ENCODE data around the gene CA10.

DNA sequence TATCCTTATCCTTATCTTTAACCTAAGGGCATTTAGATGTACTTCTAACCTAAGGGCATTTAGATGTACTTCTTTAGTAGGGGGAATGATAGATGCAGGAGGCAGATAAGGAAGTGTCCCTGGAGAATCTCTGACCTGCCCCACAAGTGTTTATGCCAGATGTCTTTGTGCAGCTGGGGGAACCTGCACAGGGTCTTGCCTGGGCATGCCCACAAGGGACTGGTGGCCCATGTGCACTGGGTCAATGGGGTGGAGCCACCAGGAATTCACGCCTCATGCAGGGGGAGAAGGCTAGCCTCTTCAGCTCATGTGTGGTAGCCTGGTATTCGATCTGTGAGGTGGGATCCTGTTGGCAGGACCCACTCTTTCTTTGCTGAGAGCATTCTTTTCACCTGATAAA is 38.0 kb downstream of the CA10 start:
- TF ChIP-seq, protein P1, sequence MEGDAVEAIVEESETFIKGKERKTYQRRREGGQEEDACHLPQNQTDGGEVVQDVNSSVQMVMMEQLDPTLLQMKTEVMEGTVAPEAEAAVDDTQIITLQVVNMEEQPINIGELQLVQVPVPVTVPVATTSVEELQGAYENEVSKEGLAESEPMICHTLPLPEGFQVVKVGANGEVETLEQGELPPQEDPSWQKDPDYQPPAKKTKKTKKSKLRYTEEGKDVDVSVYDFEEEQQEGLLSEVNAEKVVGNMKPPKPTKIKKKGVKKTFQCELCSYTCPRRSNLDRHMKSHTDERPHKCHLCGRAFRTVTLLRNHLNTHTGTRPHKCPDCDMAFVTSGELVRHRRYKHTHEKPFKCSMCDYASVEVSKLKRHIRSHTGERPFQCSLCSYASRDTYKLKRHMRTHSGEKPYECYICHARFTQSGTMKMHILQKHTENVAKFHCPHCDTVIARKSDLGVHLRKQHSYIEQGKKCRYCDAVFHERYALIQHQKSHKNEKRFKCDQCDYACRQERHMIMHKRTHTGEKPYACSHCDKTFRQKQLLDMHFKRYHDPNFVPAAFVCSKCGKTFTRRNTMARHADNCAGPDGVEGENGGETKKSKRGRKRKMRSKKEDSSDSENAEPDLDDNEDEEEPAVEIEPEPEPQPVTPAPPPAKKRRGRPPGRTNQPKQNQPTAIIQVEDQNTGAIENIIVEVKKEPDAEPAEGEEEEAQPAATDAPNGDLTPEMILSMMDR (IDR thresholded peaks at IDR 0.05; ENCODE audit: poor library complexity) = no peak
- TF ChIP-seq EZH2phosphoT487 (IDR thresholded peaks at IDR 0.05; ENCODE audit: low read depth, severe bottlenecking, unreplicated experiment) (no peak), EZH2 (IDR thresholded peaks at IDR 0.05; ENCODE audit: borderline replicate concordance) (no peak)
